Jurkat, Clone E6-1 (cell line): ENCODE measurements around the gene ADIPOQ.
"Not testable (repeated sequence)": the region's sequence is repeated elsewhere in the genome, so short reads cannot be mapped to it uniquely, and the experiment has no call there.

Experiments
- DNase-seq: peaks from one replicate; pipeline ENCODE4 v3.0.0-alpha.2; 2011; ENCODE audit warnings: low read depth, low spot score
- H3K4me3 ChIP-seq: 2 replicates; pipeline ENCODE4 v1.5.1; 2011; ENCODE audit warnings: mild to moderate bottlenecking, low read length, control low read depth, moderate library complexity

Gene ADIPOQ

GRCh38 chr3:186865215-186865853 is 22.8 kb downstream of the ADIPOQ start:
- not testable (repeated sequence) for DNase-seq, H3K4me3 ChIP-seq

DNA sequence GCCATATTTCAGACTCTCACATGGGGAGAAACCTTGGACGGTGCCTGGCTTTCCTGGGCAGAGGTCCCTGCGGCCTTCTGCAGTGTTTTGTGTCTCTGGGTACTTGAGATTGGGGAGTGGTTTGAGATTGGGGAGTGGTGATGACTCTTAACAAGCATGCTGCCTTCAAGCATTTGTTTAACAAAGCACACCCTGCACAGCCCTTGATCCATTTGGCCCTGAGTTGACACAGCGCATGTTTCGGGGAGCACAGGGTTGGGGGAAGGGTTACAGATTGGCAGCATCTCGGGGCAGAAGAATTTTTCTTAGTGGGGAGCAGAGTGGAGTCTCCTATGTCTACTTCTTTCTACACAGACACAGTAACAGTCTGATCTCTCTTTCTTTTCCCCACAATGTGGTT is 23.6 kb downstream of the ADIPOQ start:
- not testable (repeated sequence) for DNase-seq, H3K4me3 ChIP-seq

DNA sequence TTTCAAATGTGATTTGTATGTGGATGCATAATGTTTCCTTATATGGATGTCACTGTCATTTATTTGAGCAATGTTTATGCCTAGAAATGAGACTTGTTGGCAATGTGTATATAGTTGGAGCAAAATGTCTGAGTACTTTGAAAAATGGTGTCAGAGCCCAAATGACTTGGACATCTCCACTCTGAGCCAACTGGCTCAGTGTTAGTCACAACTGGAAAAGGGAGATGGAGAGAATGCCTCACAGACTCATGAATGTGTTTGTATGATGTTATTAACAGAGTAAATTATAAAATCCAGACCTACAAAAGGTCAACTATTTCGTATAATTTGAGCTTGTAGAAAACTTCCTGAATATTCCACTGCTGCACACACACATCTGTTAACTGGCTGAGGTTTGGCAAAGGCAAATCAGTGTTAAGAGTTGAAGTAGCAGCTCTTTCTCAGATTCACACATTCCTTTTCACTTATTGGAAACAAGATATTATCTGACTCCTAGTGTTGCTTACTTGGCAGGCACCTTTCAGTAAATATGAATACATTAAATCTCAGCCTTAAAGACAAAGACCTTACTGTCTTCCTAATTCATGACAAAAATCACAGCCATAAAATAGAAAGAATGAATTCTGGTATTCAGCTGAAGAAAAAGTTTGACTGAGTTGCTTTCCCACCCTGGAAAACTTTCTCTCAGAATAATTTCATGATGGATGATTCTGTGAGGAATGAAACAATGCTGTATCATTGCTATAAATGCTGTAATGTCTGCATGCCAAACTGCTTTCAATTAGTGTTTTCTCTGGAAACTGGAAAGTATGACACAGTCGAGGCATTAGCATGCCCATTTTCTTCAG is 27.0 kb downstream of the ADIPOQ start:
- no peak for DNase-seq
- no peak overlapping the region for H3K4me3 ChIP-seq

GRCh38 chr3:186870421-186871201 is 28.1 kb downstream of the ADIPOQ start:
- no peak overlapping the region for H3K4me3 ChIP-seq
- no peak for DNase-seq

DNA sequence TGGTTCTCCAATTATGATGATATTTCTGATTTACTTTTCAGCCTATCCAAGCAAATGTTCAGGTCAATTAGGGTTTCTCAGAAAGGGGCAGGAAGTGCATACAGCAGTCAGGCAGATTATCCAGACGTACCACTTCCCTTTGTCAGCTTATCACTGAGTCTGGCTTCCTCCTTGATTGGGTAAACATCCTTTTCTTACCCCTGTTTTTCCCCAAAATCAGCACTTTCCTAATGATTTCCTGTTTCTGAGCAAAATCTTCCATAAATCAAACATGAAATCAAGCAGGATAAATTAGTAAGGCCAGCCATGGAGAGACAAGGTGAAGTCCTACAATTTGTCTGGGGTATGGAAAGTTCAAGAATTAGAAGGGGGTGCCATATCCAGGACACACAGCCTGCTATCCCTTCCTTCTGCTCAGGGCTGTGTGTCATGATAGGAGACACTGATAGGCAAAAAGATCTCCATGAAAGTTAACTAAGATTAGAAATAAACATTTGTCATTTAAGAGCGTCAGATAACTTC is 29.0 kb downstream of the ADIPOQ start:
- H3K4me3 ChIP-seq = no peak overlapping the region
- no peak for DNase-seq

GRCh38 chr3:186873796-186874195 is 31.3 kb downstream of the ADIPOQ start:
- not testable (repeated sequence) for DNase-seq, H3K4me3 ChIP-seq

DNA sequence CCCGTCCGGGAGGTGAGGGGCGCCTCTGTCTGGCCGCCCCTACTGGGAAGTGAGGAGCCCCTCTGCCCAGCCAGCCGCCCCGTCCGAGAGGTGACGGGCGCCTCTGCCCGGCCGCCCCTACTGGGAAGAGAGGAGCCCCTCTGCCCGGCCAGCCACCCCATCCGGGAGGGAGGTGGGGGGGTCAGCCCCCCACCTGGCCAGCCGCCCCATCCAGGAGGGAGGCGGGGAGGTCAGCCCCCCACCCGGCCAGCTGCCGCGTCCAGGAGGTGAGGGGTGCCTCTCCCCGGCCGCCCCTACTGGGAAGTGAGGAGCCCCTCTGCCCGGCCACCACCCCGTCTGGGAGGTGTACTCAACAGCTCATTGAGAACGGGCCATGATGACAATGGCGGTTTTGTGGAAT is 31.7 kb downstream of the ADIPOQ start:
- DNase-seq, H3K4me3 ChIP-seq: not testable (repeated sequence)

- not testable (repeated sequence) for DNase-seq, H3K4me3 ChIP-seq
These were observed 32.3 kb downstream of the ADIPOQ start for GRCh38 chr3:186874841-186875240.

DNA sequence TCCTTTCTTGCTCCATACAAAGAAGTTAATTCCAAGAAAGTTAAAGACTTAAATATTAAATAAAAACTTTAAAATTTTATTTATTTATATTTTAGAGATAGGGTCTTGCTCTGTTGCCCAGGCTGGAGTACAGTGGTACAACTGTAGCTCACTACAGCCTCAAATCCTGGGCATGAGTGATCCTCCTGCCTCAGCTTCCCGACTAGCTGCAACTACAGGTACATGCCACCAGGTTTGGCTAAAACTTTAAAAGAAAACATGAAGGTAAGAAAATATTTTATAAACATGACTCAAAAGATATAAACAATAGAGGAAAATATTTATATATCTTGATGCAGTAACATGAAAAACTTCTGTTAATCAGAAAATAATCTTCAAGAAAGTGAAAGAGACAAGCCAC is 33.2 kb downstream of the ADIPOQ start:
- no peak for DNase-seq

DNA sequence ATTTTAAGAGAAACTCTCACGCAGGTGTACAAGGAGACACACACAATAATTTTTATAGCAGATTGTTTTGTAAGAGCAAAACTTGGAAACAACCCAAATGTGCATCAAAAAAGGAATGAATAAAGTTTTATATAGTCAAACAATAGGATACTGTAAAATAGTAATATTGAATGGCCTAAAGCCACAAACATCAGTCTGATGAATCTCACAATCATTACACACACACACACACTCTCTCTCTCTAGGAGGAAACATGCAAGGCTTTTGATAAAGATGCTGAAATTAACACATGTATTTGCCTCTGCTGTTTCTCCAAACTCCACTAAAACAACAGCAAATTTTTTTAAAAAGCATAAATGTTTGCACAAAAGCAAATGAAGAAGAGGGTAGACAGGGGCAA is 37.3 kb downstream of the ADIPOQ start:
- no peak for DNase-seq
- H3K4me3 ChIP-seq = no peak overlapping the region

More for the DNA sequence above, 33.2 kb downstream of the ADIPOQ start:
- H3K4me3 ChIP-seq = no peak overlapping the region

GRCh38 chr3:186880406-186880805 is 37.9 kb downstream of the ADIPOQ start:
- no peak overlapping the region for H3K4me3 ChIP-seq

GRCh38 chr3:186882150-186882524 is 39.6 kb downstream of the ADIPOQ start:
- DNase-seq = no peak
- H3K4me3 ChIP-seq = no peak overlapping the region

More at GRCh38 chr3:186880406-186880805, 37.9 kb downstream of the ADIPOQ start:
- no peak for DNase-seq

- no peak overlapping the region for H3K4me3 ChIP-seq
- no peak for DNase-seq
These were observed 40.6 kb downstream of the ADIPOQ start for GRCh38 chr3:186882881-186883685.

GRCh38 chr3:186883686-186884058 is 41.2 kb downstream of the ADIPOQ start:
- no peak for DNase-seq
- no peak overlapping the region for H3K4me3 ChIP-seq

DNA sequence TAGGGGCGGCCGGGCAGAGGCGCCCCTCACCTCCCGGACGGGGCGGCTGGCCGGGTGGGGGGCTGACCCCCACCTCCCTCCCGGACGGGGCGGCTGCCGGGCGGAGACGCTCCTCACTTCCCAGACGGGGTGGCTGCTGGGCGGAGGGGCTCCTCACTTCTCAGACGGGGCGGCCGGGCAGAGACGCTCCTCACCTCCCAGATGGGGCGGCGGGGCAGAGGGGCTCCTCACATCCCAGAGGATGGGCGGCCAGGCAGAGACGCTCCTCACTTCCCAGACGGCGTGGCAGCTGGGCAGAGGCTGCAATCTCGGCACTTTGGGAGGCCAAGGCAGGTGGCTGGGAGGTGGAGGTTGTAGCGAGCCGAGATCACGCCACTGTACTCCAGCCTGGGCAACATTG is 42.4 kb downstream of the ADIPOQ start:
- not testable (repeated sequence) for H3K4me3 ChIP-seq, DNase-seq

DNA sequence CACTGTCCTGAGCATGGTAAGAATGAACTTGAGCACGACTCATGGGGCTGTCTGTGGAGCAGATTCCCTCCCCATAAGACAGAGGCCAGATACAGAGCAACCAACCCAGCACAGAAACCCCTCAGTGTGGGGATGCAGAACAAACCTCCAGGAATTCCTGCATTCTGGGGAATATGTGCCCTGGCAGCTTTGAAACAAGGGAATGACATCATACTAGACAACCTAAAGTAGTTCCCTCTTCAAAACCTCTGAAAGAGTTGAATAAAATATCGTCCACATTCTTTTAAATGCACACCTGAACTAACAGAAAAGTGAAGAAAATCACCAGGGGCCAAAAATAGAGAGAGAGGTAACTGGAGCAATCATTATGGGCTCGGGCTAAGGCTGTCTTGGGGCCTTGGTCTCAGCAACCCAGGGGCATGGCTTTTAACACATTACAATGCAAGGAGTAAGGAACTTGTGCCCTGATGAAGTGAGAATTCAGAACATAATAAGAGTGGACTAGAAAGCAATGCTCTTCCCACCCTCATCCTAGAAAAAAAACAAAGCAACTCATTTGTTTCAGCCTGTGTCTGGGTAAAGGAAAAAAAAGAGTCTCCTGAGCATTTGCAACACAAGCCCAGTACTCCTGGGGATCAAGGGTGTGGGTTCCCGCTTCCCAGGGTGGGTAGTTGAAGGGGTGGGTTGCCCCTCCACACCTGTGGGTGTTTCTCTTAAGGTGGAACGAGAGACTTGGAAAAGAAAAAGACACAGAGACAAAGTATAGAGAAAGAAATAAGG is 43.9 kb downstream of the ADIPOQ start:
- H3K4me3 ChIP-seq = no peak overlapping the region
- no peak for DNase-seq

DNA sequence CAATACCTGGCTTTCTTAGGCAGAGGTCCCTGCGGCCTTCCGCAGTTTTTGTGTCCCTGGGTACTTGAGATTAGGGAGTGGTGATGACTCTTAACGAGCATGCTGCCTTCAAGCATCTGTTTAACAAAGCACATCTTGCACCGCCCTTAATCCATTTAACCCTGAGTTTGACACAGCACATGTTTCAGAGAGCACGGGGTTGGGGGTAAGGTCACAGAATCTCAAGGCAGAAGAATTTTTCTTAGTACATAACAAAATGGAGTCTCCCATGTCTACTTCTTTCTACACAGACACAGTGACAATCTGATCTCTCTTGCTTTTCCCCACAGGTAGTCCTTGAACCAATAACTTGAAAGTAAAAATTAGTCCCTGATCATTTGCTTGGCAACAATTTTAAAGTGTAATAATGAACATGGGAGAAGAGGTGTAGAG is 45.0 kb downstream of the ADIPOQ start:
- not testable (repeated sequence) for DNase-seq, H3K4me3 ChIP-seq

- no peak for DNase-seq
- H3K4me3 ChIP-seq = no peak overlapping the region
These were observed 46.1 kb downstream of the ADIPOQ start for GRCh38 chr3:186888569-186888968.
